ENCODE data around the gene DNAH1.

GRCh38 chr3:52313188-52313773 is 2.8 kb upstream of the DNAH1 start:
- TF ChIP-seq CBX3 (IDR thresholded peaks at IDR 0.05; ENCODE audit: low read depth) (no peak), YY1 (IDR thresholded peaks at IDR 0.05; ENCODE audit: extremely low read depth, insufficient replicate concordance, low read depth, low read length) (no peak), POLR2A (IDR thresholded peaks at IDR 0.05; ENCODE audit: borderline replicate concordance, extremely low read depth, insufficient read depth, insufficient read length) (no peak), POLR2AphosphoS5 (IDR thresholded peaks at IDR 0.05; ENCODE audit: low read depth, low read length) (no peak), RAD21 (IDR thresholded peaks at IDR 0.05; ENCODE audit: low read depth) (no peak), JUND (IDR thresholded peaks at IDR 0.05) (no peak), EZH2 (IDR thresholded peaks at IDR 0.05) (no peak), ELF1 (IDR thresholded peaks at IDR 0.05; ENCODE audit: borderline replicate concordance, low read depth) (no peak), SIN3A (IDR thresholded peaks at IDR 0.05; ENCODE audit: low read depth) (no peak), ATF3 (IDR thresholded peaks at IDR 0.05) (no peak), CEBPB (IDR thresholded peaks at IDR 0.05; ENCODE audit: low read depth) (no peak)
- TF ChIP-seq, protein P1, sequence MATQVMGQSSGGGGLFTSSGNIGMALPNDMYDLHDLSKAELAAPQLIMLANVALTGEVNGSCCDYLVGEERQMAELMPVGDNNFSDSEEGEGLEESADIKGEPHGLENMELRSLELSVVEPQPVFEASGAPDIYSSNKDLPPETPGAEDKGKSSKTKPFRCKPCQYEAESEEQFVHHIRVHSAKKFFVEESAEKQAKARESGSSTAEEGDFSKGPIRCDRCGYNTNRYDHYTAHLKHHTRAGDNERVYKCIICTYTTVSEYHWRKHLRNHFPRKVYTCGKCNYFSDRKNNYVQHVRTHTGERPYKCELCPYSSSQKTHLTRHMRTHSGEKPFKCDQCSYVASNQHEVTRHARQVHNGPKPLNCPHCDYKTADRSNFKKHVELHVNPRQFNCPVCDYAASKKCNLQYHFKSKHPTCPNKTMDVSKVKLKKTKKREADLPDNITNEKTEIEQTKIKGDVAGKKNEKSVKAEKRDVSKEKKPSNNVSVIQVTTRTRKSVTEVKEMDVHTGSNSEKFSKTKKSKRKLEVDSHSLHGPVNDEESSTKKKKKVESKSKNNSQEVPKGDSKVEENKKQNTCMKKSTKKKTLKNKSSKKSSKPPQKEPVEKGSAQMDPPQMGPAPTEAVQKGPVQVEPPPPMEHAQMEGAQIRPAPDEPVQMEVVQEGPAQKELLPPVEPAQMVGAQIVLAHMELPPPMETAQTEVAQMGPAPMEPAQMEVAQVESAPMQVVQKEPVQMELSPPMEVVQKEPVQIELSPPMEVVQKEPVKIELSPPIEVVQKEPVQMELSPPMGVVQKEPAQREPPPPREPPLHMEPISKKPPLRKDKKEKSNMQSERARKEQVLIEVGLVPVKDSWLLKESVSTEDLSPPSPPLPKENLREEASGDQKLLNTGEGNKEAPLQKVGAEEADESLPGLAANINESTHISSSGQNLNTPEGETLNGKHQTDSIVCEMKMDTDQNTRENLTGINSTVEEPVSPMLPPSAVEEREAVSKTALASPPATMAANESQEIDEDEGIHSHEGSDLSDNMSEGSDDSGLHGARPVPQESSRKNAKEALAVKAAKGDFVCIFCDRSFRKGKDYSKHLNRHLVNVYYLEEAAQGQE (IDR thresholded peaks at IDR 0.05; ENCODE audit: low read depth): no peak
- TF ChIP-seq, protein P2, sequence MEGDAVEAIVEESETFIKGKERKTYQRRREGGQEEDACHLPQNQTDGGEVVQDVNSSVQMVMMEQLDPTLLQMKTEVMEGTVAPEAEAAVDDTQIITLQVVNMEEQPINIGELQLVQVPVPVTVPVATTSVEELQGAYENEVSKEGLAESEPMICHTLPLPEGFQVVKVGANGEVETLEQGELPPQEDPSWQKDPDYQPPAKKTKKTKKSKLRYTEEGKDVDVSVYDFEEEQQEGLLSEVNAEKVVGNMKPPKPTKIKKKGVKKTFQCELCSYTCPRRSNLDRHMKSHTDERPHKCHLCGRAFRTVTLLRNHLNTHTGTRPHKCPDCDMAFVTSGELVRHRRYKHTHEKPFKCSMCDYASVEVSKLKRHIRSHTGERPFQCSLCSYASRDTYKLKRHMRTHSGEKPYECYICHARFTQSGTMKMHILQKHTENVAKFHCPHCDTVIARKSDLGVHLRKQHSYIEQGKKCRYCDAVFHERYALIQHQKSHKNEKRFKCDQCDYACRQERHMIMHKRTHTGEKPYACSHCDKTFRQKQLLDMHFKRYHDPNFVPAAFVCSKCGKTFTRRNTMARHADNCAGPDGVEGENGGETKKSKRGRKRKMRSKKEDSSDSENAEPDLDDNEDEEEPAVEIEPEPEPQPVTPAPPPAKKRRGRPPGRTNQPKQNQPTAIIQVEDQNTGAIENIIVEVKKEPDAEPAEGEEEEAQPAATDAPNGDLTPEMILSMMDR (IDR thresholded peaks at IDR 0.05 in 2 of 3, conservative IDR thresholded peaks at IDR 0.05 in 1 of 3; ENCODE audit: borderline replicate concordance in 1 of 3, insufficient read depth in 1 of 3, low read depth in 2 of 3, low read length in 2 of 3): no peak
- TF ChIP-seq, protein P3, sequence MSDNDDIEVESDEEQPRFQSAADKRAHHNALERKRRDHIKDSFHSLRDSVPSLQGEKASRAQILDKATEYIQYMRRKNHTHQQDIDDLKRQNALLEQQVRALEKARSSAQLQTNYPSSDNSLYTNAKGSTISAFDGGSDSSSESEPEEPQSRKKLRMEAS (IDR thresholded peaks at IDR 0.05): no peak
